Measurements from ENCODE around the gene PAPPA2.

Gene PAPPA2

DNA sequence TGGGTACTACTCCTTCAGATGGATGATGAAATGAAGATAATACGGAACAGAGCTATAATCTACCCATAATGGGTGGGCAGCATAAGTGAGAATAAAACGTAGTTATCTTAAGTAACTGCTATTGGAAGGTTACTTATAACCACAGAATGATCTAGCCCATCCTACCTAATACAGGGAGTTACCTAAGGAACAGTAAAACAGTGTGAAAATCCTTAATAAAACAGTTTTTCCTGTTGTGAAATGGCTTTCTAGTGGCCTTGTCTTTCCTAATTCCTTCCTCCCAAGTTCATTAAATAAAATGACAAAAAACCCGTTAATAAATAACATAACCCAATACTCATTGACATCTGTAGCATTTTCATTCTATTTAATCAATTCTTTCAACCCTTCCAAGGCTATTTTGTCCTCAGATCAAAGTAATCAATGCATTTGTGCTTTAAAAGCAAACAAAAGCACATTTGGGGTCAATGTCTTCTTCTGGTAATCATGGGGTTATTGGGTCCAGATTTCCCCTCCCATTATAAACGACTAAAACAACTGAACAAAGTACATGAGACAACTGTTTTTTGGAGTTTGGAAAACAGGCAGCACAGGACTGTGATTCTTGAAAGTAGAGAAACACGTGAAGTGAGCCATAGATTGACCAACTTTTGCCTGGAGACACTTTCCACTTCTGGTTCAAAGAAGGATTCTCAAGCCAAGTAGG is 42.0 kb downstream of the PAPPA2 start:
- no peak for DNase-seq

- no peak for DNase-seq
Observed at GRCh38 chr1:176512966-176513365, 50.0 kb downstream of the PAPPA2 start.

GRCh38 chr1:176515310-176515709 is 52.3 kb downstream of the PAPPA2 start:
- no peak for DNase-seq

DNA sequence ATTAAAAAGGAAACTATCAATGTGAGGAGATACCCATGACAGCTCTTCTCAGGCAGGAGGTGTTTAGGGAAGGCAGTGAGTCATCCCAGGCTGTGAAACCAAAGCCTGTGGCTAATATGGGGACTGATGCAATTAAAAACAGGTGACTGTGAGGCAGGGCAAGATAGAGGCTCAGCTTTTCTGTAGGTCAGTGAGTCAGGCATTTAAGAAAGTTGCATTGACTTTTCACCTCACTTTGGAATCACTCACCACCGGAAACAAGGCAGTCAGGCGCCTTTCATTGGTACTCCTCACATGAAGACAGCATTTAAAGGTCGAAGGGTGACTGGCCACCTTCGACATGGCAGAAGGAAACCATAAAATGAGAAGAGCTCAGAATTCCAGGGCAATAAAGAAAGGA is 54.5 kb downstream of the PAPPA2 start:
- no peak for DNase-seq

DNA sequence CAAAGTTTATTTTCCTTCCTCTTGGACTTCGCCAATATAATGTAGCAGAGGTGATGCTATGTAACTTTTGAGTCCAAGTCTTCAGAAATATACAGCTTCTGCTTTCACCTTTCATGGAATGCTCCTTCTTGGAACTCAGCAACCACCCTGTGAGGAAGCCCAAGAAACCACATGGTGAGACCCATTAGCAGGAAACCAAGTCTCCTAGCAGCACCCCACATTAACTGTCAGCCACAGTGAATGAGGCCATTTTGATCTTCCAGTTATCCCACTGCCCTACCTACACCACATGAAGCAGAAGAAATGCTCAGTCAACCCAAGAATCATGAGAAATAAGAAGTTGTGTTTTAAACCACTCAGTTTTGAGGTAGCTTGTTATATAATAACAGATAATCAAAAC is 58.2 kb downstream of the PAPPA2 start:
- DNase-seq: no peak

- DNase-seq: no peak
Observed at GRCh38 chr1:176522310-176522845, 59.4 kb downstream of the PAPPA2 start.

GRCh38 chr1:176529395-176530090 is 66.6 kb downstream of the PAPPA2 start:
- DNase-seq: no peak

GRCh38 chr1:176531036-176531435 is 68.1 kb downstream of the PAPPA2 start:
- DNase-seq: no peak

- DNase-seq: no peak
Observed at GRCh38 chr1:176531921-176532897, 69.2 kb downstream of the PAPPA2 start.

DNA sequence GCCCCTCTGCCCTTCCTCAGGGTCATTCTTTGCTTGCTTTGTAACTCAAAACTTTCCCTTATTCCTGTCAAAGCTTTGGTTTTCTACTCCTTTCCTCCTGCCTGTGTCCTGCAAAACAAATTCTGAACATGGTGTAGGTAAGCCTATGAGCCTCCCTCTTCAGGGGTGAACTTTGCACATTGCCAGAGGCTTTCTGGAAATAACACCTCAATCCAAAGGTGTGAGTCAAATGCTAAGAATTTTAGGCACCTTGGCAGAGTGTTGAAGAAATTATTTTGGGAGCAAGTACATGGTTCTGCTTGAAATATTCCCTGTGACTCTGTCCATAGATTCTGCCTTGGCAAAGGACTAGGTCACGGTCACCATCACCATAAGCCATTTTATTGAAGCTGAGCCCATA is 70.0 kb downstream of the PAPPA2 start:
- no peak for DNase-seq

GRCh38 chr1:176536588-176536987 is 73.6 kb downstream of the PAPPA2 start:
- no peak for DNase-seq

DNA sequence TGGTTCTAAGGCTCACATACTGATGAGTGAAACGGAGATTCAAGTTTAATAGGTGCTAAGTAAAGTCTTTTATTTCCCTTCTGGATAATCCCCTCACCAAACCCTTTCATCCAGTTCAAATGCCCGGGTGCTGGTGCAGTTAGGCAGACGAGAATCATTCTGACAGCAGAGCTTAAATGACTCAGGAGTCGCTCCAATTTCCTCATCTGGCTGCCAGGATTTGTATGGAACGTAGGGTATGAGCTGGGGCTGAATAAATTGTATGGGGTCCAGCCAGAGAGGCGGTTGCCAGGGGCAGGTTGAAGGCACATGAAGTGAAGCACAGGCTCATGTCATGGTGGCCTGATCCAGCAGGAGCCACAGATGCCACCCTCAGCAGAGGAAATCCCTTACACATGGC is 76.0 kb downstream of the PAPPA2 start:
- no peak for DNase-seq

DNA sequence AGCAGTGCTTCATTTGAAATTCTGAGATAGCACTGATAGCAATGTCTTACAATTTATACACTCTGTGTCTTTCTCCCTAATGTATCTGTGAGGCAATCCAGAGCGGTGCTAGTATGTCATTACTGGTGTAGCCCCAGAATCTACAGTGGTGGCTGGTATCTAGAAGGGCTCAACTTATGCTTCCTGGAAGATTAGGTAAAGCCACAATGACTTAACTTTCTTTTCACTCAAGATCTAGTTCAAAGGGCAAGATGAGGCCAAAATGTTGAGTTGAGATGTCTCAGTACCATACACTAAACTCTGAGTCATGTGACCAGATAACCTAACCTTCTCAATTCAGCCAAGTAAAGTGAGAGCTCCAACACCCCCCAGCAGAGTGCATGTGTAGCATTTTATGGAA is 77.5 kb downstream of the PAPPA2 start:
- no peak for DNase-seq

- no peak for DNase-seq
Observed at GRCh38 chr1:176541663-176542062, 78.7 kb downstream of the PAPPA2 start.

GRCh38 chr1:176542352-176542751 is 79.4 kb downstream of the PAPPA2 start:
- DNase-seq: no peak

DNA sequence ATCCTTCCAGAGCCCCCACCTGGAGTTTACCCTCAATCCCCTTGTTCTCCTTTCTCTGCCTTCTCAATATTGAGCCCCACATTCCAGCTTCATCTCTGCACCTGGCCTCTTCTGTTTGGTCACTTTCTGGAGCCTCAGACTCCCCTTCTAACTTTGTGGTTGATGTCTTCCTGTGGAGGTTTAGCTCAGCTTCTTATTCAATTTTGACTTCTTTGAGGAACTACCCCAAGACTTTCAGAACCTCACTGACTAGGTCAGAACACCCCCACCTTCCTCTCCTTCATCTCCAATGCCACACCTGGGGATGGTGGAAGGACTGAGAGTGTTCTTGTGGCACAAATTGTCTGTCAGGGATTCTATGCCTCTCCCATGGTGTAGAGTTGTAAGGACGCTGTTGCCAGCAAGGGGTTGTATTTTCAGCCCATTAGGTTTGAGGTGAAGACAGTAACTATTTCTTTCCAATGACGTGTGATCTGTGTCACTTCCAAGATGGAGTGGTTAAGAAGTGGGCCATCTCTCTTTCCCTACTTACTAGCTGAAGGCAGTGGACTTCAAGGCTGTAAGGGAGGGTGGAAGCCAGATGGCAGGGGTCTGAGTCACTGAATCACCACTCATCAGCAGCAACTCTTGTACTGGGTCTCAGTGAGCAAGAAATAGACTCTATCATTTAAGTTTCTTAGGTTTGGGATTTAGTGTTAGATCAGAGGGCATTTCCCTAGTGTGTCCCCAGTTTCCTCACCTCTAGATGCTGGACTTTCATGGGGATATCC is 80.6 kb downstream of the PAPPA2 start:
- DNase-seq: no peak

GRCh38 chr1:176545034-176545639 is 82.2 kb downstream of the PAPPA2 start:
- no peak for DNase-seq

DNA sequence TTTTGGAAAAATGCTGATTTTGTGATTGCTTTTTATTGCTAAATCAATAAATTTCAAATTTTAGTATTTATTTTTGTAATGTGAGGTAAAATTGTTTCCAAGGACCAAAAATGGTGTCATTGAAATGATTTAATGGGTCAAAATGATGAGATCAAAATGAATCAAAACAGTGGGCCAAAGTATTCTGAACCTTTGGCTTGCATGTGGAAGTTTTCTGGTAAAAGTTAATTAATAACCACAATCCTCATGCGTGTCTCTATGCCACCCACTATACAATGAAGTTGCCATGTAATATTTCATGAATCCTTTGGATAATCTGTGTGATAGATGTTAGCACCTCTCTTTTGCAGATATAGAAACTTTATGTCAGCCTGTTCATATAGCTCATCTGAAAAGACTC is 83.8 kb downstream of the PAPPA2 start:
- no peak for DNase-seq

DNA sequence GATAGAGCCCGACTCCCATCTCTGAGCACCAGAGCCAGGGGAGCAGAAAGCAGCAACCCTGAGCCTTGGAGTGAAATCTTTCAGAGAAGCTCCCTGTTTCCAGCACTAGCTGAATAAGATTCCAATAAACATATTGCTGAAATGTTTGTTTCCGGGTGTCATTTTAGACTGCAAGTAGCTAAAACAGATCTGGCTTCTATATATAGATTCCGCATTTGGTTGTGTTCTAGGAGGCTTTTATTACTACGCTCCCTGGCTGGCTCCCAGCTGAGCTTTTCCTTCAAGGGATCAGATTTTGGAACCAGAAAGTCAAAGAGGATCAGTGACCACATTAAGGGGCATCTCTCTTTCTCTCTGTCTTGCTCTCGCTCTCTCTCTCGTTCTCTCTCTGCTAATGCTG is 88.2 kb downstream of the PAPPA2 start:
- DNase-seq: no peak

- DNase-seq: no peak
Observed at GRCh38 chr1:176552217-176552991, 89.4 kb downstream of the PAPPA2 start.

DNA sequence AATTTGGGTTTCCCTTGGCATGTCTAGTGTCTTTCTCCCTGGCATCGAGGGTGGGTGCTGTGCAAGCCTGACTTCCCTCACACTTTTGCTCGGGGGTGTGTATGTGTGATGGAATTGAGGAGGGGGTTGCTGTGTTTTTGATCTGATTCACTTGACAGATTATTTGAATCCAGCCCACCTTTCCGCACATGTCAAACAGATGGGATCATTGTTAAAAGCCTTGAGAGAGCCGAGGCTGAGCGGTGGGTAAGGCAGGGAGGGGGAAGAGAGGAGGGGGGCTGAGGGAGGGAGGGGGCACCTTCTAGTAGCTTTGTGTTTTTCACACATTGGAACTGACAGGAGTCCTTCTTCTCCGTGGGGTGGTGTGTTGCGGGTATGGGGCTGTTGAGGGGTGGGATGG is 90.0 kb downstream of the PAPPA2 start:
- DNase-seq: no peak

Measured in Kasumi-1 (cell line).